Activated effector memory CD4-positive, alpha-beta T cell treated with Interleukin-2 at 50 U/mL for 16 hours (primary cell): ENCODE data around the gene TFDP3.

Experiments used
- DNase-seq: peaks from one replicate; pipeline ENCODE4 v3.0.0-alpha.2; 2020

The TFDP3 gene

GRCh38 chrX:133185119-133185518 is 33.0 kb downstream of the TFDP3 start:
- DNase-seq: no peak

- no peak for DNase-seq
Observed at GRCh38 chrX:133183806-133184205, 34.3 kb downstream of the TFDP3 start.

GRCh38 chrX:133179500-133179899 is 38.7 kb downstream of the TFDP3 start:
- no peak for DNase-seq

- DNase-seq: no peak
Observed at GRCh38 chrX:133177202-133177601, 41.0 kb downstream of the TFDP3 start.

GRCh38 chrX:133175605-133176004 is 42.5 kb downstream of the TFDP3 start:
- DNase-seq: no peak

- no peak for DNase-seq
Observed at GRCh38 chrX:133175162-133175561, 43.0 kb downstream of the TFDP3 start.

GRCh38 chrX:133171962-133172708 is 46.0 kb downstream of the TFDP3 start:
- no peak for DNase-seq
